Activated T-cell treated with anti-CD3 and anti-CD28 coated beads, Interleukin-2, amount 50 U/mL, for 72 hours (primary cell): Measurements from ENCODE around the gene PAQR4. TPM values are rescaled to one million over a fixed set of nuclear protein-coding genes. Genes with fewer than 3 reads are reported as not detected.

Source experiments
- ATAC-seq, 2 donors: fragments of 150-1000 bp; cut with Tn5 transposase; replicated peaks in 1 of 2; 2 replicates each; pipeline ENCODE4 v1.10.0; 2021; ENCODE audit warnings: moderate library complexity in 2 of 2, mild to moderate bottlenecking in 1 of 2
- DNase-seq, 2 donors: peaks; one replicate each; pipeline ENCODE4 v3.0.0; 2021 to 2022; ENCODE audit warnings: mixed read lengths in 1 of 2
- H3K27ac Mint-ChIP-seq: one replicate; pipeline ENCODE4 v1.8.0; 2022; ENCODE audit warnings: mild to moderate bottlenecking, moderate library complexity, mixed read lengths
- H3K27me3 Mint-ChIP-seq: one replicate; pipeline ENCODE4 v1.8.0; 2022; ENCODE audit warnings: low read depth, mixed read lengths
- H3K36me3 Mint-ChIP-seq, 2 donors: one replicate each; pipeline ENCODE4 v1.8.0; 2022; ENCODE audit warnings: mixed read lengths in 2 of 2, mild to moderate bottlenecking in 1 of 2; ENCODE audit not compliant: insufficient read depth in 2 of 2
- H3K4me1 Mint-ChIP-seq: one replicate; pipeline ENCODE4 v1.8.0; 2022; ENCODE audit warnings: low read depth, mixed read lengths
- H3K4me3 Mint-ChIP-seq, 2 donors: one replicate each; pipeline ENCODE4 v1.8.0; 2022; ENCODE audit warnings: mild to moderate bottlenecking in 2 of 2, mixed read lengths in 2 of 2, moderate library complexity in 2 of 2
- H3K9me3 Mint-ChIP-seq, 2 donors: one replicate each; pipeline ENCODE4 v1.8.0; 2022; ENCODE audit warnings: mixed read lengths in 2 of 2
- total RNA-seq, 2 donors: library from RNA; stranded (reverse); gene quantifications; one replicate each; pipeline ENCODE4 v1.2.3, GENCODE V29; 2022

The PAQR4 gene
- total RNA-seq, 2 donors from 2014 or later, result 31.9 to 40.0 TPM

GRCh38 chr16:3012828-3013420, 43.8 kb downstream of the PAQR4 start, which contains the start of gene CLDN9:
Gene CLDN9, plus strand, starts transcription at chr16:3012923. Its CDS starts 440 bp downstream, at chr16:3013363.
- H3K27me3 Mint-ChIP-seq, result no peaks in the 10 kb centered on the region
- DNase-seq (no peak), ATAC-seq (no peak)
- no peaks in the 10 kb centered on the region for H3K36me3 Mint-ChIP-seq
- no peaks in the 10 kb centered on the region for H3K9me3 Mint-ChIP-seq
- H3K4me3 Mint-ChIP-seq, result no peak within 1 kb of the TSS
- H3K4me1 Mint-ChIP-seq, result peaks cover 10% of the 10 kb centered on the region
- H3K27ac Mint-ChIP-seq, result no peak within 1 kb of the TSS

- Mint-ChIP-seq H3K27ac (no peak overlapping the region), H3K4me1 (peaks cover 10% of the 10 kb centered on the region), H3K36me3 (no peaks in the 10 kb centered on the region), H3K4me3 (no peak overlapping the region), H3K9me3 (no peaks in the 10 kb centered on the region), H3K27me3 (peaks cover 1% of the 10 kb centered on the region)
- ATAC-seq, result no peak
- DNase-seq, result no peak
These were observed 44.4 kb downstream of the PAQR4 start for GRCh38 chr16:3013491-3013951.

GRCh38 chr16:3013998-3014690, 45.0 kb downstream of the PAQR4 start:
- H3K27ac Mint-ChIP-seq, result no peak overlapping the region
- DNase-seq (no peak), ATAC-seq (no peak)
- H3K4me1 Mint-ChIP-seq, result peaks cover 13% of the 10 kb centered on the region
- H3K9me3 Mint-ChIP-seq, result no peaks in the 10 kb centered on the region
- peaks cover 7% of the 10 kb centered on the region for H3K27me3 Mint-ChIP-seq
- no peaks in the 10 kb centered on the region for H3K36me3 Mint-ChIP-seq
- no peak overlapping the region for H3K4me3 Mint-ChIP-seq

- no peaks in the 10 kb centered on the region for H3K9me3 Mint-ChIP-seq
- ATAC-seq, result no peak
- peaks cover 15% of the 10 kb centered on the region for H3K27me3 Mint-ChIP-seq
- H3K4me3 Mint-ChIP-seq, result no peak overlapping the region
- no peak for DNase-seq
- H3K27ac Mint-ChIP-seq, result no peak overlapping the region
- H3K36me3 Mint-ChIP-seq, result no peaks in the 10 kb centered on the region
- peaks cover 21% of the 10 kb centered on the region for H3K4me1 Mint-ChIP-seq
These were observed 45.8 kb downstream of the PAQR4 start for GRCh38 chr16:3014971-3015370.

- DNase-seq (no peak), ATAC-seq (no peak)
- no peak overlapping the region for H3K27ac Mint-ChIP-seq
- peaks cover 17% of the 10 kb centered on the region for H3K27me3 Mint-ChIP-seq
- H3K9me3 Mint-ChIP-seq, result no peaks in the 10 kb centered on the region
- no peaks in the 10 kb centered on the region for H3K36me3 Mint-ChIP-seq
- H3K4me1 Mint-ChIP-seq, result peaks cover 29% of the 10 kb centered on the region
- H3K4me3 Mint-ChIP-seq, result no peak overlapping the region
These were observed 46.8 kb downstream of the PAQR4 start for GRCh38 chr16:3015865-3016521.

- Mint-ChIP-seq H3K9me3 (no peaks in the 10 kb centered on the region), H3K4me1 (peaks cover 43% of the 10 kb centered on the region), H3K27me3 (peaks cover 17% of the 10 kb centered on the region), H3K27ac (no peak overlapping the region), H3K4me3 (no peak overlapping the region), H3K36me3 (no peaks in the 10 kb centered on the region)
- ATAC-seq, result no peak
- DNase-seq, result no peak
These were observed 48.2 kb downstream of the PAQR4 start for GRCh38 chr16:3017344-3017743.

GRCh38 chr16:3017794-3018506, 48.8 kb downstream of the PAQR4 start, which contains the start of gene CLDN6:
Gene CLDN6, minus strand, starts transcription at chr16:3018183. Its CDS starts 2,162 bp downstream, at chr16:3016021.
- H3K36me3 Mint-ChIP-seq, result no peaks in the 10 kb centered on the region
- ATAC-seq, result no peak
- DNase-seq, result peak; percentile 63 to 70

GRCh38 chr16:3019594-3020246, 50.6 kb downstream of the PAQR4 start:
- DNase-seq (no peak), ATAC-seq (no peak)
- peaks cover 62% of the 10 kb centered on the region for H3K4me1 Mint-ChIP-seq
- H3K27me3 Mint-ChIP-seq, result peaks cover 17% of the 10 kb centered on the region
- H3K36me3 Mint-ChIP-seq, result no peaks in the 10 kb centered on the region
- no peaks in the 10 kb centered on the region for H3K9me3 Mint-ChIP-seq
- H3K4me3 Mint-ChIP-seq, result peak overlapping the region; percentile 83 to 85
- peak overlapping the region; percentile 40 for H3K27ac Mint-ChIP-seq

More at GRCh38 chr16:3017794-3018506, 48.8 kb downstream of the PAQR4 start, which contains the start of gene CLDN6:
- peak within 1 kb of the TSS; percentile 21 to 58 for H3K4me3 Mint-ChIP-seq
- H3K4me1 Mint-ChIP-seq, result peaks cover 49% of the 10 kb centered on the region
- H3K9me3 Mint-ChIP-seq, result no peaks in the 10 kb centered on the region
- peaks cover 17% of the 10 kb centered on the region for H3K27me3 Mint-ChIP-seq
- no peak within 1 kb of the TSS for H3K27ac Mint-ChIP-seq

- peak; percentile 33 to 36 for ATAC-seq
- Mint-ChIP-seq H3K27me3 (peaks cover 17% of the 10 kb centered on the region), H3K4me1 (peaks cover 65% of the 10 kb centered on the region), H3K36me3 (no peaks in the 10 kb centered on the region), H3K4me3 (peak within 1 kb of the TSS; percentile 83 to 85), H3K27ac (peak within 1 kb of the TSS; percentile 40), H3K9me3 (no peaks in the 10 kb centered on the region)
- peak; percentile 77 to 84 for DNase-seq
These were observed 51.1 kb downstream of the PAQR4 start, which contains the start of gene TNFRSF12A for GRCh38 chr16:3020247-3020603. Gene TNFRSF12A, plus strand, starts transcription at chr16:3020368. Its CDS starts 30 bp downstream, at chr16:3020398.

GRCh38 chr16:3020604-3021448, 51.7 kb downstream of the PAQR4 start:
- Mint-ChIP-seq H3K4me3 (peak overlapping the region; percentile 83 to 85), H3K4me1 (peaks cover 68% of the 10 kb centered on the region)
- peak; percentile 26 to 32 for ATAC-seq

GRCh38 chr16:3021449-3022207, 52.5 kb downstream of the PAQR4 start:
- H3K27me3 Mint-ChIP-seq, result peaks cover 17% of the 10 kb centered on the region
- peaks cover 68% of the 10 kb centered on the region for H3K4me1 Mint-ChIP-seq
- peak; percentile 84 to 87 for DNase-seq
- peak; percentile 37 to 44 for ATAC-seq
- peak overlapping the region; percentile 83 to 85 for H3K4me3 Mint-ChIP-seq
- no peaks in the 10 kb centered on the region for H3K9me3 Mint-ChIP-seq
- peak overlapping the region; percentile 68 for H3K27ac Mint-ChIP-seq
- peaks cover 0 to 4% of the 10 kb centered on the region in 2 donors for H3K36me3 Mint-ChIP-seq

More at GRCh38 chr16:3020604-3021448, 51.7 kb downstream of the PAQR4 start:
- DNase-seq, result peak; percentile 65 to 76
- Mint-ChIP-seq H3K27ac (no peak overlapping the region), H3K9me3 (no peaks in the 10 kb centered on the region), H3K36me3 (no peaks in the 10 kb centered on the region), H3K27me3 (peaks cover 17% of the 10 kb centered on the region)
